HCT116 (cell line): Measurements from ENCODE around the gene HEXA. TPM values are rescaled to one million over a fixed set of nuclear protein-coding genes. Genes with fewer than 3 reads are reported as not detected.

Experiments
- ATAC-seq: fragments of 200-7000 bp; cut with Tn5 transposase; 2 replicates; pipeline ENCODE4 v1.9.1; 2020; ENCODE audit warnings: mild to moderate bottlenecking, moderate library complexity
- BruUV-seq: library from RNA; stranded (reverse); fragments of 400-500 nt; replicated peaks from 2 replicates; lab custom pipeline; 2021; lab: Mats Ljungman, UMichigan
- CTCF ChIA-PET: fragments of 300-600 bp; sonication (Branson Sonifier 250); formaldehyde crosslinking; loops from one replicate; lab custom pipeline; 2021; ENCODE audit warnings: antibody characterized with exemption; lab: Charles Lee
- POLR2A ChIA-PET: fragments of 300-600, 350-600 bp; sonication (Branson Sonifier 250); formaldehyde crosslinking; loops from one replicate; lab custom pipeline; 2021; ENCODE audit warnings: antibody characterized with exemption; lab: Charles Lee
- RAD21 ChIA-PET, 2 experiments: fragments of 300-600 bp; sonication (Branson Sonifier 250); formaldehyde crosslinking; loops; one replicate each; lab custom pipeline; 2023; ENCODE audit warnings: low total read pairs in 2 of 2; ENCODE audit not compliant: uncharacterized antibody in 2 of 2, unreplicated experiment in 2 of 2, low non-redundant PET in 1 of 2; lab: Charles Lee
- DNase-seq: peaks from one replicate; pipeline ENCODE4 v3.0.0-alpha.2; 2010; ENCODE audit warnings: low read depth, low spot score
- H2AFZ ChIP-seq: fragments of 200-600 bp; shearing (Covaris generic), sonication (generic); 2 replicates; pipeline ENCODE4 v1.6.1; 2017; ENCODE audit warnings: low read depth, mixed run types, mixed read lengths, antibody characterized with exemption, low read length; ENCODE audit not compliant: poor library complexity, severe bottlenecking
- H3K27ac ChIP-seq: 2 replicates; pipeline ENCODE4 v1.5.1; 2012; ENCODE audit warnings: low read depth, low read length
- H3K27me3 ChIP-seq: fragments of 200-600 bp; sonication (generic); 2 replicates; pipeline ENCODE4 v1.6.1; 2016; ENCODE audit warnings: mixed run types, low read length, mixed read lengths; ENCODE audit not compliant: insufficient read depth
- H3K36me3 ChIP-seq, 2 experiments: fragments of 200-500 bp in 1 of 2; fragments of 200-600 bp in 1 of 2; sonication (Bioruptor generic) in 1 of 2; sonication (generic) in 1 of 2; 2 replicates each; pipeline versions ENCODE4 v1.5.1 to v1.6.1; 2014 to 2016; ENCODE audit warnings: low read length in 2 of 2, inconsistent platforms in 1 of 2, mixed read lengths in 1 of 2, mixed run types in 1 of 2; ENCODE audit not compliant: insufficient read depth in 2 of 2, control insufficient read depth in 1 of 2
- H3K4me1 ChIP-seq, 2 experiments: fragments of 200-600 bp in 1 of 2; sonication (generic) in 1 of 2; 2 replicates each; pipeline versions ENCODE4 v1.5.1 to v1.6.1; 2012 to 2017; ENCODE audit warnings: low read length in 2 of 2, inconsistent platforms in 1 of 2, mild to moderate bottlenecking in 1 of 2, mixed read lengths in 1 of 2, mixed run types in 1 of 2, moderate library complexity in 1 of 2; ENCODE audit not compliant: insufficient read depth in 2 of 2, control insufficient read depth in 1 of 2
- H3K4me2 ChIP-seq: fragments of 200-600 bp; sonication (generic); 2 replicates; pipeline ENCODE4 v1.6.1; 2017; ENCODE audit warnings: mixed run types, low read length, mixed read lengths
- H3K4me3 ChIP-seq, 2 experiments: fragments of 200-600 bp in 1 of 2; sonication (generic) in 1 of 2; replicated peaks in 1 of 2; 2 replicates each; pipeline ENCODE4 v1.5.1; 2011 to 2016; ENCODE audit warnings: low read length in 2 of 2, control low read depth in 1 of 2, low read depth in 1 of 2, mild to moderate bottlenecking in 1 of 2, mixed read lengths in 1 of 2, mixed run types in 1 of 2
- H3K79me2 ChIP-seq: fragments of 200-600 bp; sonication (generic); 2 replicates; pipeline ENCODE4 v1.6.1; 2017; ENCODE audit warnings: mild to moderate bottlenecking, mixed run types, low read length, moderate library complexity, mixed read lengths; ENCODE audit not compliant: insufficient read depth
- H3K9ac ChIP-seq: fragments of 200-600 bp; sonication (generic); 2 replicates; pipeline ENCODE4 v1.6.1; 2016; ENCODE audit warnings: low read length, mixed read lengths
- H3K9me2 ChIP-seq: fragments of 200-600 bp; sonication (generic), shearing (Covaris generic); 2 replicates; pipeline ENCODE4 v1.6.1; 2017; ENCODE audit warnings: mixed run types, mild to moderate bottlenecking, moderate library complexity; ENCODE audit not compliant: insufficient read depth
- H3K9me3 ChIP-seq, 2 experiments: fragments of 200-500 bp in 1 of 2; fragments of 200-600 bp in 1 of 2; sonication (Bioruptor generic) in 1 of 2; sonication (generic) in 1 of 2; 2 replicates each; pipeline ENCODE4 v1.6.1; 2014 to 2017; ENCODE audit warnings: low read length in 2 of 2, mixed read lengths in 2 of 2, inconsistent platforms in 1 of 2, low read depth in 1 of 2, mild to moderate bottlenecking in 1 of 2, mixed run types in 1 of 2, moderate library complexity in 1 of 2; ENCODE audit not compliant: control insufficient read depth in 1 of 2, insufficient read depth in 1 of 2
- H4K20me1 ChIP-seq: fragments of 200-600 bp; sonication (generic), shearing (Covaris generic); 2 replicates; pipeline ENCODE4 v1.6.1; 2017; ENCODE audit warnings: mixed run types, mild to moderate bottlenecking, moderate library complexity; ENCODE audit not compliant: insufficient read depth
- CBX3 ChIP-seq: IDR thresholded peaks from 2 replicates; pipeline ENCODE4 v1.6.1; 2012; ENCODE audit warnings: low read depth
- CEBPB ChIP-seq: IDR thresholded peaks from 2 replicates; pipeline ENCODE4 v1.6.1; 2012; ENCODE audit warnings: low read depth
- EGR1 ChIP-seq: IDR thresholded peaks from 2 replicates; pipeline ENCODE4 v1.6.1; 2012; ENCODE audit warnings: low read depth
- ELF1 ChIP-seq: IDR thresholded peaks from 2 replicates; pipeline ENCODE4 v1.6.1; 2012; ENCODE audit warnings: low read depth, borderline replicate concordance
- EZH2phosphoT487 ChIP-seq: fragments of 200-600 bp; IDR thresholded peaks from 2 replicates; pipeline ENCODE4 v1.6.1; 2018; ENCODE audit warnings: antibody characterized with exemption, borderline replicate concordance
- JUND ChIP-seq: IDR thresholded peaks from 2 replicates; pipeline ENCODE4 v1.6.1; 2012
- MAX ChIP-seq: IDR thresholded peaks from 2 replicates; pipeline ENCODE4 v1.6.1; 2012
- POLR2A ChIP-seq: IDR thresholded peaks from 2 replicates; pipeline ENCODE4 v1.7.0; 2011; ENCODE audit warnings: borderline replicate concordance; ENCODE audit not compliant: insufficient read depth, insufficient read length; ENCODE audit errors: extremely low read depth
- POLR2AphosphoS5 ChIP-seq: IDR thresholded peaks from 2 replicates; pipeline ENCODE4 v1.6.1; 2011; ENCODE audit warnings: mild to moderate bottlenecking, low read depth, low read length, moderate library complexity
- SP1 ChIP-seq: IDR thresholded peaks from 2 replicates; pipeline ENCODE4 v1.6.1; 2012; ENCODE audit warnings: low read depth
- SRF ChIP-seq: IDR thresholded peaks from 2 replicates; pipeline ENCODE4 v1.6.1; 2012; ENCODE audit warnings: low read depth
- TCF7L2 ChIP-seq: IDR thresholded peaks from 2 replicates; pipeline ENCODE4 v1.7.0; 2011; ENCODE audit warnings: borderline replicate concordance, inconsistent platforms; ENCODE audit not compliant: insufficient read depth, insufficient read length; ENCODE audit errors: extremely low read depth
- YY1 ChIP-seq: IDR thresholded peaks from 2 replicates; pipeline ENCODE4 v1.6.1; 2011; ENCODE audit warnings: low read length, low read depth, moderate library complexity, mild to moderate bottlenecking; ENCODE audit not compliant: insufficient replicate concordance; ENCODE audit errors: extremely low read depth
- ZFX ChIP-seq: fragments of 450-650 bp; IDR thresholded peaks from 2 replicates; pipeline ENCODE4 v1.6.1; 2017
- ZNF274 ChIP-seq: fragments of 200-500 bp; sonication (Bioruptor generic); IDR thresholded peaks from 2 replicates; pipeline ENCODE4 v1.6.1; 2014; ENCODE audit warnings: mild to moderate bottlenecking, low read depth, low read length, inconsistent platforms
- intact Hi-C: fragments of 100-400 bp; cut with micrococcal nuclease; formaldehyde crosslinking; loops from 2 replicates; pipeline ENCODE4 v1.10.0; 2022
- total RNA-seq: library from RNA; stranded (reverse); gene quantifications from one replicate; pipeline ENCODE4 v1.2.1, GENCODE V29; 2021; ENCODE audit not compliant: unreplicated experiment
- TF ChIP-seq, protein P1 (sequence below): IDR thresholded peaks from 2 replicates; pipeline ENCODE4 v1.6.1; 2012; ENCODE audit warnings: low read depth
- TF ChIP-seq, protein P2 (sequence below): IDR thresholded peaks from 2 replicates; pipeline ENCODE4 v1.6.1; 2012
- TF ChIP-seq, protein P3 (sequence below), 3 experiments: fragments of 200-600 bp in 1 of 3; sonication (generic) in 1 of 3; IDR thresholded peaks in 2 of 3; conservative IDR thresholded peaks in 1 of 3; 2 replicates each; pipeline ENCODE4 v1.5.1; 2012 to 2017; ENCODE audit warnings: low read depth in 2 of 3, low read length in 2 of 3, antibody characterized with exemption in 1 of 3, borderline replicate concordance in 1 of 3, control low read depth in 1 of 3, mild to moderate bottlenecking in 1 of 3, mixed read lengths in 1 of 3, mixed run types in 1 of 3, moderate library complexity in 1 of 3; ENCODE audit not compliant: insufficient read depth in 1 of 3

The HEXA gene
- total RNA-seq, 1 experiment from 2014 or later = 57.1 TPM

DNA sequence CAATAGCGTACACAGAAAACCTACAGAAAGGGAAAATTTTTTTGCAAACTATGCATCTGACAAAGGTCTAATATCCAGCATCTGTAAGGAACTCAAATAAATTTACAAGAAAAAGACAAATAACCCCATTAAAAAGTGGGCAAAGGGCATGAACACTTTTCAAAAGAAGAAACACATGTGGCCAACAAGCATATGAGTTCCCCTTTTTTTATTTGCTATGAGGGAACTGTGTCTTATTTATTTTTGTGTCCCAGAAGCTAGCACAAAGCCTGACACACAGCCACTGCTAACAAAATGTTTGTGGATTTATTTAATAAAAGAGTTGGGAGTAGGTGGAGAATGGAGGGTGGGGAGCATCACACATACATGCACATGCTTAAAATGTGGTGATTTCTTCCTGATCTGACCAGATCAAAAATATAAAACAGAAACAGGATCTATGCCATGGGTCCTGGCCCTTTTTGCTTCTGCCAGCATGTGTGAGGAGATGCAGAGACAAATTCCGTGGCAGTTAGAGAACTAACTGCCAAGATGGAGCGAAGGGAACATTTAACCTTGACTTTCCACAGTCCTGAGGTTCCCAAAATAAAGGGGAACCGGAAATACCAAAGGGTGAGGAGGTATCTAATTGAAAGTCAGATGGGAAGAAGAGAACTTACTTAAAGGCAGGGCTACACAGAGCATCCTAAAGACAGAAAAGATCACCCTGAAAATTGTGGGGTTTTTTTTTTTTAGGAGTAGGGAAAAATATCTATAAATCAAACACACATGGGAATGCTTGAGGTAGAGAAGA, 22.2 kb upstream of the HEXA start, which contains the start of gene TMEM202:
Gene TMEM202, plus strand, starts transcription at position 510 of the 793 bp plus-strand sequence. Its CDS starts 22 bp downstream, at position 532.
- ATAC-seq (no peak), DNase-seq (no peak)
- Histone ChIP-seq H4K20me1 (no peaks in the 10 kb centered on the region), H3K79me2 (no peaks in the 10 kb centered on the region), H3K9me3 (no peaks in the 10 kb centered on the region), H3K4me3 (no peak within 1 kb of the TSS), H3K9me2 (no peaks in the 10 kb centered on the region), H3K4me2 (no peak within 1 kb of the TSS), H3K27me3 (peaks cover 18% of the 10 kb centered on the region), H2AFZ (no peak within 1 kb of the TSS), H3K4me1 (no peaks in the 10 kb centered on the region), H3K27ac (no peak within 1 kb of the TSS), H3K9ac (no peak within 1 kb of the TSS), H3K36me3 (no peaks in the 10 kb centered on the region)
- TF ChIP-seq ELF1 (no peak), SRF (no peak), EZH2phosphoT487 (no peak), TCF7L2 (no peak), MAX (no peak), EGR1 (no peak), POLR2A (no peak), SP1 (no peak), CBX3 (no peak), POLR2AphosphoS5 (no peak), ZNF274 (no peak), CEBPB (no peak), YY1 (no peak), ZFX (no peak), JUND (no peak)
- TF ChIP-seq, protein P1, sequence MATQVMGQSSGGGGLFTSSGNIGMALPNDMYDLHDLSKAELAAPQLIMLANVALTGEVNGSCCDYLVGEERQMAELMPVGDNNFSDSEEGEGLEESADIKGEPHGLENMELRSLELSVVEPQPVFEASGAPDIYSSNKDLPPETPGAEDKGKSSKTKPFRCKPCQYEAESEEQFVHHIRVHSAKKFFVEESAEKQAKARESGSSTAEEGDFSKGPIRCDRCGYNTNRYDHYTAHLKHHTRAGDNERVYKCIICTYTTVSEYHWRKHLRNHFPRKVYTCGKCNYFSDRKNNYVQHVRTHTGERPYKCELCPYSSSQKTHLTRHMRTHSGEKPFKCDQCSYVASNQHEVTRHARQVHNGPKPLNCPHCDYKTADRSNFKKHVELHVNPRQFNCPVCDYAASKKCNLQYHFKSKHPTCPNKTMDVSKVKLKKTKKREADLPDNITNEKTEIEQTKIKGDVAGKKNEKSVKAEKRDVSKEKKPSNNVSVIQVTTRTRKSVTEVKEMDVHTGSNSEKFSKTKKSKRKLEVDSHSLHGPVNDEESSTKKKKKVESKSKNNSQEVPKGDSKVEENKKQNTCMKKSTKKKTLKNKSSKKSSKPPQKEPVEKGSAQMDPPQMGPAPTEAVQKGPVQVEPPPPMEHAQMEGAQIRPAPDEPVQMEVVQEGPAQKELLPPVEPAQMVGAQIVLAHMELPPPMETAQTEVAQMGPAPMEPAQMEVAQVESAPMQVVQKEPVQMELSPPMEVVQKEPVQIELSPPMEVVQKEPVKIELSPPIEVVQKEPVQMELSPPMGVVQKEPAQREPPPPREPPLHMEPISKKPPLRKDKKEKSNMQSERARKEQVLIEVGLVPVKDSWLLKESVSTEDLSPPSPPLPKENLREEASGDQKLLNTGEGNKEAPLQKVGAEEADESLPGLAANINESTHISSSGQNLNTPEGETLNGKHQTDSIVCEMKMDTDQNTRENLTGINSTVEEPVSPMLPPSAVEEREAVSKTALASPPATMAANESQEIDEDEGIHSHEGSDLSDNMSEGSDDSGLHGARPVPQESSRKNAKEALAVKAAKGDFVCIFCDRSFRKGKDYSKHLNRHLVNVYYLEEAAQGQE = no peak
- TF ChIP-seq, protein P2, sequence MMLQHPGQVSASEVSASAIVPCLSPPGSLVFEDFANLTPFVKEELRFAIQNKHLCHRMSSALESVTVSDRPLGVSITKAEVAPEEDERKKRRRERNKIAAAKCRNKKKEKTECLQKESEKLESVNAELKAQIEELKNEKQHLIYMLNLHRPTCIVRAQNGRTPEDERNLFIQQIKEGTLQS = no peak
- TF ChIP-seq, protein P3, sequence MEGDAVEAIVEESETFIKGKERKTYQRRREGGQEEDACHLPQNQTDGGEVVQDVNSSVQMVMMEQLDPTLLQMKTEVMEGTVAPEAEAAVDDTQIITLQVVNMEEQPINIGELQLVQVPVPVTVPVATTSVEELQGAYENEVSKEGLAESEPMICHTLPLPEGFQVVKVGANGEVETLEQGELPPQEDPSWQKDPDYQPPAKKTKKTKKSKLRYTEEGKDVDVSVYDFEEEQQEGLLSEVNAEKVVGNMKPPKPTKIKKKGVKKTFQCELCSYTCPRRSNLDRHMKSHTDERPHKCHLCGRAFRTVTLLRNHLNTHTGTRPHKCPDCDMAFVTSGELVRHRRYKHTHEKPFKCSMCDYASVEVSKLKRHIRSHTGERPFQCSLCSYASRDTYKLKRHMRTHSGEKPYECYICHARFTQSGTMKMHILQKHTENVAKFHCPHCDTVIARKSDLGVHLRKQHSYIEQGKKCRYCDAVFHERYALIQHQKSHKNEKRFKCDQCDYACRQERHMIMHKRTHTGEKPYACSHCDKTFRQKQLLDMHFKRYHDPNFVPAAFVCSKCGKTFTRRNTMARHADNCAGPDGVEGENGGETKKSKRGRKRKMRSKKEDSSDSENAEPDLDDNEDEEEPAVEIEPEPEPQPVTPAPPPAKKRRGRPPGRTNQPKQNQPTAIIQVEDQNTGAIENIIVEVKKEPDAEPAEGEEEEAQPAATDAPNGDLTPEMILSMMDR (IDR thresholded peaks at IDR 0.05 in 2 of 3, conservative IDR thresholded peaks at IDR 0.05 in 1 of 3; ENCODE audit: borderline replicate concordance in 1 of 3, insufficient read depth in 1 of 3, low read depth in 2 of 3, low read length in 2 of 3) = no peak
- BruUV-seq = no TSS peak
- ChIA-PET RAD21 (no interaction called here), CTCF (no interaction called here), POLR2A (no interaction called here)
- intact Hi-C loops = no loop called here
